Activated T-cell treated with anti-CD3 and anti-CD28 coated beads, Interleukin-2, amount 50 U/mL, for 48 hours (primary cell): ENCODE data around the gene GABPB1.

Source experiments
- DNase-seq, 2 experiments: peaks; one replicate each; pipeline ENCODE4 v3.0.0-alpha.2; 2020

Gene GABPB1

DNA sequence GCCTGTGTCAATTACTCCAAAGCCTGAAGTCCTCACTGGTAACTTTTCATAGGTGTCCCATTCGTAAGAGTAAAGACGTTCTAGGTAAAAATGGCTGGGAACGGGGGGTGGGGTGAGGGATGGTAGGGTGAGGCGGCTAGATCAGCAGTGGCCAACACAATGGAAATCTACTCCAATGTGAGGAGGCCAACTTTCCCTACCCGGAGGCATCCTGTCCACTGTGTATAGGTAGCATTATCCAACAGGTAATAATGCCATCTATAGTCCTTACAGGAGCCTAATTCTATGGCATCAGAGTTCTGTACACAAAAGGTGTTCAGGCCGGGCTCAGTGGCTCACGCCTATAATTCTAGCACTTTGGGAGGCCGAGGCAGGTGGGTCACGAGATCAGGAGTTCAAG, 118.6 kb downstream of the GABPB1 start:
- DNase-seq = no peak

DNA sequence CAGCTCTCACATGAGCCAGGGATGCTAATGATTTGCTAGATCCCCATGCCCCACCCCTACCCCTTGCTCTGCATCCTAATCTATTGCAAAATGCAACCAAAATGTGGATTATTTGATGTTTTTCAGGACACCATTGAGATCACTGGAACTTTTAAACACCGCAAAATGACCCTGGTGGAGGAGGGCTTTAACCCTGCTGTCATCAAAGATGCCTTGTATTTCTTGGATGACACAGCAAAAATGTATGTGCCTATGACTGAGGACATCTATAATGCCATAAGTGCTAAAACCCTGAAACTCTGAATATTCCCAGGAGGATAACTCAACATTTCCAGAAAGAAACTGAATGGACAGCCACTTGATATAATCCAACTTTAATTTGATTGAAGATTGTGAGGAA, 119.2 kb downstream of the GABPB1 start:
- DNase-seq = no peak

DNA sequence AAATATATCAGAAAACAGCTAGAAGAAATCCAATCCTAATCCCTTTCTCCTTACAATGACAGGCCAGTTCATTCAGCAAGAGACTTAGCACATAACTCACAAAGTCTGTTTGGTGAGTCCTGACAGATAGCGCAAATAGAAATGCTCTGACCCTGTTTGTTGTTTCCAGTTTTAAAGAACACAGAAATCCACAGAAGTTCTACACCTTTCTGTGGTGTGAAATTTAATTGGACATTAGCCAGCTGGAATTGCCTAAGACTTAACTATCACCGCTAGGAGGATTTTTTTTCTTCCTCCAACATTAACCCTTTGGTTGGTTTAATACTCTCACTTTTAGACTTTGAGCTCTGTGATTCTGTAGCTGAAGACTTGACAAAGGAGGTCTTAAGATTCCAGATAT, 120.2 kb downstream of the GABPB1 start:
- DNase-seq = no peak

DNA sequence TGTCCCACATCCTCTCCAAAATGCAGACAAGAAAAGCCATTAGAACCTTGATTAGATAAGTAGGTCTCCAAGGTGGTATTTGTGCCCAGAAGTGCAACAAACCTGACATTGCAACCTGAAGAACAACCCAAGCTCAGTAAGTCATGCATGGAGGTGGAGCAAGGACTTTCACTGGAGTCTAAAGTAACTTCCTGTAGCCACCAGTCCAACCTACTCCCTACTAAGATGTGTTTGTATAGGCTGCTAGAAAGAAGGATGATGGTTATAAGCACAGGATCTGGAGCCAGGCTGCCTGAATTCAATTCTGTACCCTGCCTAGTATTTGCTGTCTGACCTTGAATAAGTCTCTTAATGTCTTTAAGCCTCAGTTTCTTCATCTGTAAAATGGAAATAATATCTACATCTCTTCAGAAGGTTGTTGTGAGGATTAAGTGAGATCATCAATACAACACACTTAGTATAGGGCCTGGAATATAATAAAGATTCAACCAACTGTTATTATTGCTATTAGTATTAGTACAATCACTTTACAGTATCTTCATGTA, 121.7 kb downstream of the GABPB1 start:
- DNase-seq = no peak

DNA sequence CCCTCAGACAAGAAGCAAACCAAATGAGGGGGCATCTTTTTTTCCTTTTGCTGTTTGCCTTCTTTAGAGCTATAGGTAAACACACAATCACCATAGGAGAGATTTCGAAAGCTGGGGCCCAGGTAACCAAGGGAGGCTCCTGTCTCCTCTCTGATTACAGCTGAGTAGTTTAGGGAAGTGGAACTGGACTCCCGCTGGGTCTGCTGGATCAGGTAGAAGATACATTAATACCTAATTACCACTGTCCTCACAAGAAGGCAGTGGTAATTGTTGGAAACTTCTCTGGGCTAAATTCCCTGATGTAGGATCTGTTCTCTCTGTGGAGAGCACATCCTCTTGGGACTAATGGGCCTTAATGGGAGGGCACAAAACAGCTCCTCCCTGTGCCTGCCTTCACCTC, 122.2 kb downstream of the GABPB1 start:
- no peak for DNase-seq

DNA sequence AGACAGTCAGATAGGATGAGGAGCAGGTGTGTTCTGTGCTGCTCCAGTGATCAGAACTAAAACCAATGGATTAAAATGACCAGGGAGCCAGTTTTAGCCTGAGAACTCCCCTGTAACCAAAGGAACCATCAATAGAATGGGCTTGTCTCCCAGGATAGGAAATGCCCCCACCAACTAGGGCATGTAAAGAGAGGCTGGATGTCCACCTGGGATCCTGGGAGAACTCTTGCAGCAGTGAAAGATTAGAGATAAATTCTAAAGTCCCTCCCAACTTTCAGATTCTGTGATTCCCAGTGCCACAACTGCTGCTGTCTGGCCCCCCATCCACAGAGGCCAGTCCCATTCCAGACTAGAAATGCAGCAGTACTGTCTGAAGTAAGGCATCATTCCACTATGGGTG, 123.2 kb downstream of the GABPB1 start:
- DNase-seq = no peak

DNA sequence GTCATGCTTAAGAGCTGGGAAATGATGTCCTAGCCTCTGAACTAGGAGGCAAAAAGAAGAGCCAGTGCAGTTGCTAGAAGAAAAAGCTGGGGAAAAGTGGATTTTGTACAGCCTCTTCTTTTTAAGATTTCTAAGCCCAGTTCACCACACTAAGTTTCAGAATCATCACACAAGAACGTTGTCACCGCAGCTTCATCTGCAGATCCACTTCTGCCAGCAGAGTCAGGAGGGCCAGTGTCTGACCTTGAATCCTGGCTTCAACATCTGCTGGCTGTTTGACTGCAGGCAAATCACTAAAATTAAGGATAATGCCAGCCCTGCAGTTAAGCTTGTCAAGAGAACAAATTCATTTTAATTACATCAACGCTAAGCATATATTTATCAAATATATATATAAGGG, 125.7 kb downstream of the GABPB1 start:
- no peak for DNase-seq

DNA sequence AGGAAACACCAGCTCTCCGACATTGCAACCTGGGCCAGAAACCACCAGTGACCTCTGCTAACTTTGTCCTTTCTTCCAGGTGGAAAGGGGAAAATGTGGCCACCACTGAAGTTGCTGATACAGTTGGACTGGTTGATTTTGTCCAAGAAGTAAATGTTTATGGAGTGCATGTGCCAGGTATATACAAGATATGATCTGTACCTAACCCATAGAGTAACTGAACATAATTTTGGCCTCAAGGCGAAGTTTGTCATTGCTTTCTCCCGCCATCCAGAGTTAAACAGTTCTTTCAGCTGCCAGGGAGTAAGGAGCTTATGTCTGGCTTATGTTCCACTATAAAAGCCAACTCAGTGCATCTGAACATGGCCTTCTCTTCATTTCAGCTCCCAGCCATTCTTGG, 126.1 kb downstream of the GABPB1 start:
- no peak for DNase-seq

DNA sequence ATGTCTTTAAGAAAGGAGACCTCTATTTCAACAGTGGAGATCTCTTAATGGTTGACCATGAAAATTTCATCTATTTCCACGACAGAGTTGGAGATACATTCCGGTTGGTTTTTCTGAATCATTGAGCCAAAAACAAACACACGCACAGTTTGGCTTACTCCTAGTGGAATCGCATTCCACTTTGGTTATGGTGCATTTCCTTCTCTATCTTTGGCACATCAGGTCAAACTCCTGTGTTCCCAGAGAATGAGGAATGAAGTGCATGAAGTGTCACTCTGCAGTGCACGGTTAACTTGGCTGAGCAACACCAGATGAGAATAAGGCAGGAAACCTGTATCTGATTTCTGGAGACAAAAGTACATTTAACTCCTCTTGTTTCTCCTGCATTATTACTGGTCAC, 127.9 kb downstream of the GABPB1 start:
- DNase-seq = no peak

DNA sequence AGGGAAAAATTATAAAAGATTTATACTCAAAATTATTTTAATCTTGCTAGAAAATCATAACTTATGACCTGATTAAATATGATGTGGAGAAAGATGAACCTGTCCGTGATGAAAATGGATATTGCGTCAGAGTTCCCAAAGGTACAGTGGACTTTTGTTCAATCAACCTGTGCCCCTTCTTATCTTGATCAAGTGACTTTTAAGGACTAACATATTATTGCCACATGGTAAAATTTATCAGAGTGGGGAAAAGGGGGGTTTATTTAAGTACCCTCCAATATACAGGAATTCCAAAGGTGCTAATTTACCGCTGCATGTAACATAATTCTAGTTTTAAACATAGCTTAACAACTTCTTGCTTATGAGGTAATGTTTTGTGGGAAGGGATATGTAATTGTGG, 129.1 kb downstream of the GABPB1 start:
- DNase-seq = no peak
